IMR-90 (cell line): ENCODE results near the gene DPP6. TPM values are rescaled to one million over a fixed set of nuclear protein-coding genes. Genes with fewer than 3 reads are reported as not detected.

ENCODE experiments used
- ATAC-seq: fragments of 200-7000 bp; cut with Tn5 transposase; 2 replicates; pipeline ENCODE4 v1.9.1; 2020; ENCODE audit warnings: low read depth, mild to moderate bottlenecking, moderate library complexity
- BruUV-seq: library from RNA; stranded (reverse); fragments of 400-500 nt; replicated peaks from 2 replicates; lab custom pipeline; 2021; lab: Mats Ljungman, UMichigan
- CTCF ChIA-PET: fragments of 300-600 bp; formaldehyde crosslinking; extraction: SDS; loops from one replicate; lab custom pipeline; 2021; ENCODE audit warnings: antibody characterized with exemption; lab: Yijun Ruan, JAX
- POLR2A ChIA-PET: fragments of 300-600 bp; sonication (Branson Sonifier 250); formaldehyde crosslinking; loops from one replicate; lab custom pipeline; 2022; ENCODE audit warnings: antibody characterized with exemption; ENCODE audit not compliant: unreplicated experiment; lab: Charles Lee
- DNase-seq: peaks from one replicate; pipeline ENCODE4 v3.0.0; 2013
- H2AFZ ChIP-seq: replicated peaks from 2 replicates; pipeline ENCODE3; 2013; ENCODE audit warnings: low read length, mild to moderate bottlenecking; ENCODE audit not compliant: poor library complexity
- H2AK5ac ChIP-seq: 2 replicates; pipeline ENCODE4 v1.6.1; 2013; ENCODE audit warnings: low read depth, low read length, inconsistent platforms
- H2AK9ac ChIP-seq: replicated peaks from 2 replicates; pipeline ENCODE3; 2013; ENCODE audit warnings: mild to moderate bottlenecking, low read depth, low read length, moderate library complexity; ENCODE audit not compliant: poor library complexity
- H2BK120ac ChIP-seq: 2 replicates; pipeline ENCODE4 v1.6.1; 2013; ENCODE audit warnings: low read depth, low read length, inconsistent platforms
- H2BK15ac ChIP-seq: 3 replicates; pipeline ENCODE4 v1.6.1; 2013; ENCODE audit warnings: low read depth, low read length, inconsistent platforms
- H2BK20ac ChIP-seq: 2 replicates; pipeline ENCODE4 v1.6.1; 2013; ENCODE audit warnings: low read depth, mild to moderate bottlenecking, inconsistent platforms, low read length, moderate library complexity
- H2BK5ac ChIP-seq: 2 replicates; pipeline ENCODE4 v1.6.1; 2013; ENCODE audit warnings: mild to moderate bottlenecking, low read depth, low read length, inconsistent platforms; ENCODE audit not compliant: poor library complexity, severe bottlenecking
- H3K14ac ChIP-seq: replicated peaks from 2 replicates; pipeline ENCODE4 v1.6.1; 2013; ENCODE audit warnings: low read depth, low read length, inconsistent platforms
- H3K18ac ChIP-seq: 2 replicates; pipeline ENCODE4 v1.6.1; 2013; ENCODE audit warnings: low read depth, low read length, control low read depth
- H3K23ac ChIP-seq: 2 replicates; pipeline ENCODE4 v1.6.1; 2013; ENCODE audit warnings: low read depth, low read length, inconsistent platforms
- H3K27ac ChIP-seq: 2 replicates; pipeline ENCODE4 v1.5.1; 2013; ENCODE audit warnings: mild to moderate bottlenecking, control low read depth, low read length; ENCODE audit not compliant: insufficient read depth
- H3K27me3 ChIP-seq: 2 replicates; pipeline ENCODE4 v1.6.1; 2013; ENCODE audit warnings: low read length; ENCODE audit not compliant: control insufficient read depth, insufficient read depth
- H3K36me3 ChIP-seq: 2 replicates; pipeline ENCODE4 v1.6.1; 2013; ENCODE audit warnings: low read length, mixed read lengths; ENCODE audit not compliant: control insufficient read depth, insufficient read depth
- H3K4ac ChIP-seq: 2 replicates; pipeline ENCODE4 v1.6.1; 2013; ENCODE audit warnings: low read depth, low read length, inconsistent platforms
- H3K4me1 ChIP-seq: 2 replicates; pipeline ENCODE4 v1.6.1; 2013; ENCODE audit warnings: low read length, mixed read lengths; ENCODE audit not compliant: control insufficient read depth, insufficient read depth
- H3K4me2 ChIP-seq: 2 replicates; pipeline ENCODE4 v1.6.1; 2013; ENCODE audit warnings: low read depth, mild to moderate bottlenecking, control low read depth, low read length, moderate library complexity
- H3K4me3 ChIP-seq: 2 replicates; pipeline ENCODE4 v1.5.1; 2013; ENCODE audit warnings: low read depth, mild to moderate bottlenecking, control low read depth, low read length, moderate library complexity; ENCODE audit not compliant: insufficient read depth
- H3K56ac ChIP-seq: 2 replicates; pipeline ENCODE4 v1.6.1; 2013; ENCODE audit warnings: low read length, inconsistent platforms; ENCODE audit not compliant: insufficient read depth; ENCODE audit errors: extremely low read depth
- H3K79me1 ChIP-seq, 2 experiments: 2 replicates each; pipeline ENCODE4 v1.6.1; 2013; ENCODE audit warnings: low read length in 2 of 2, inconsistent platforms in 1 of 2, low read depth in 1 of 2
- H3K9ac ChIP-seq: 2 replicates; pipeline ENCODE4 v1.6.1; 2013; ENCODE audit warnings: low read depth, low read length, control low read depth
- H3K9me1 ChIP-seq: 2 replicates; pipeline ENCODE4 v1.6.1; 2013; ENCODE audit warnings: low read length, inconsistent platforms; ENCODE audit not compliant: insufficient read depth
- H3K9me3 ChIP-seq: 2 replicates; pipeline ENCODE4 v1.6.1; 2013; ENCODE audit warnings: low read length; ENCODE audit not compliant: control insufficient read depth, insufficient read depth
- H4K20me1 ChIP-seq: 2 replicates; pipeline ENCODE4 v1.6.1; 2013; ENCODE audit warnings: low read length, inconsistent platforms; ENCODE audit not compliant: insufficient read depth
- H4K5ac ChIP-seq: 2 replicates; pipeline ENCODE4 v1.6.1; 2013; ENCODE audit warnings: mild to moderate bottlenecking, low read depth, low read length, control low read depth
- H4K8ac ChIP-seq, 2 experiments: 2 replicates each; pipeline ENCODE4 v1.6.1; 2013; ENCODE audit warnings: low read depth in 2 of 2, low read length in 2 of 2, control low read depth in 1 of 2, inconsistent platforms in 1 of 2
- H4K91ac ChIP-seq: 2 replicates; pipeline ENCODE4 v1.6.1; 2013; ENCODE audit warnings: low read depth, low read length, inconsistent platforms; ENCODE audit not compliant: insufficient read depth
- MAZ ChIP-seq: IDR thresholded peaks from 2 replicates; pipeline ENCODE4 v1.6.1; 2012; ENCODE audit warnings: low read depth, mild to moderate bottlenecking, low read length, improper control_type of control experiment, moderate library complexity, borderline replicate concordance
- MXI1 ChIP-seq: IDR thresholded peaks from 2 replicates; pipeline ENCODE4 v1.6.1; 2012; ENCODE audit warnings: low read depth, mild to moderate bottlenecking, low read length, moderate library complexity, borderline replicate concordance
- NFE2L2 ChIP-seq: fragments of 150-350 bp; IDR thresholded peaks from 2 replicates; pipeline ENCODE4 v1.6.1; 2016; ENCODE audit warnings: low read depth, mild to moderate bottlenecking, low read length
- RFX5 ChIP-seq: IDR thresholded peaks from 2 replicates; pipeline ENCODE4 v1.8.0; 2012; ENCODE audit warnings: low read depth, mild to moderate bottlenecking, low read length, moderate library complexity
- WGBS, 2 experiments: methylation state at CpG; one replicate each; pipeline versions ENCODE4 v1.1.5 to v1.1.7; 2013; ENCODE audit warnings: missing lambda C conversion rate in 2 of 2; ENCODE audit not compliant: insufficient read length in 1 of 2; ENCODE audit errors: extremely low coverage in 2 of 2; 5-methylcytosine and 5-hydroxymethylcytosine counted together
- dilution Hi-C: fragments of 300-500 bp; cut with HindIII; formaldehyde crosslinking; loops from one replicate; pipeline ENCODE4 v1.14.3; 2018; ENCODE audit warnings: low sequenced_read_pairs; ENCODE audit not compliant: unreplicated experiment
- in situ Hi-C: fragments of 300-500 bp; cut with MboI; formaldehyde crosslinking; loops from 3 replicates; pipeline ENCODE4 v1.14.3; 2019; ENCODE audit warnings: low sequenced_read_pairs, inconsistent platforms, mixed read lengths
- intact Hi-C: fragments of 100-400 bp; cut with micrococcal nuclease; formaldehyde crosslinking; loops from 2 replicates; pipeline ENCODE4 v1.10.0; 2022
- polyA plus RNA-seq, 3 experiments: library from polyadenylated mRNA; depleted of rRNA; stranded (reverse); fragments of >200 nt; gene quantifications; 2 replicates each; pipeline ENCODE4 v1.2.3, GENCODE V29; 2012; ENCODE audit warnings: low replicate concordance in 1 of 3
- total RNA-seq: library from RNA; depleted of rRNA; stranded (reverse); fragments of >200 nt; gene quantifications from 2 replicates; pipeline ENCODE4 v1.2.3, GENCODE V29; 2012
- TF ChIP-seq, protein P1 (sequence below): fragments of 150-350 bp; IDR thresholded peaks from 2 replicates; pipeline ENCODE4 v1.6.1; 2016; ENCODE audit warnings: low read depth, mild to moderate bottlenecking, low read length, moderate library complexity, borderline replicate concordance

Gene DPP6
- total and polyA plus RNA-seq, 2 of the 4 experiments (the other 2 are of a cell fraction), result not detected

DNA sequence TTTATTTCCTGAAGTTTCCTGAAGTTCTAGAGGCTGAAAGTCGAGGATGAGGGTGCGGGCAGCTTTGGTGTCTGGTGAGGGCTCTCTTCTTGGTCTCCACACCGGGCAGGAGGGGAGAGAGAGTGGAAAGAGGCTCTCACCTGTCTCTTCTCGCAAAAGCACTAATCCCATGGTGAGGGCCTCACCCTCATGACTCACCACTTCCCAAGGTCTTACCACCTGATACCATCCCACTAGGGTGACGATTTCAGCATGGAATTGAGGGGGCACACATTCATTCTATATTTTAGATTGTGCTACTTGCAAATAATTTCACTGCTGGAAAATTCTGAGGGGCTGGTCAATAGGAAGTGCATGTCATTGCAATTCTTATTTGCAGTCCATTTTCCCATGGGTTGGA lies 292.9 kb downstream of the DPP6 start:
- H3K9me1 ChIP-seq, result no peaks in the 10 kb centered on the region
- H2BK5ac ChIP-seq, result no peak overlapping the region
- H3K4me2 ChIP-seq, result no peak overlapping the region
- no peak overlapping the region for H3K4ac ChIP-seq
- WGBS, 2 experiments, result no CpG with 5 or more reads among the region's 5 CpGs
- H3K9me3 ChIP-seq, result peaks cover 26% of the 10 kb centered on the region
- no peak overlapping the region for H4K91ac ChIP-seq
- no peak overlapping the region for H3K56ac ChIP-seq
- H2BK15ac ChIP-seq, result no peak overlapping the region
- in situ Hi-C loops, result no loop called here
- H3K4me1 ChIP-seq, result no peaks in the 10 kb centered on the region
- DNase-seq, result no peak
- no peaks in the 10 kb centered on the region for H4K20me1 ChIP-seq
- no peaks in the 10 kb centered on the region for H3K27me3 ChIP-seq
- no peak overlapping the region for H2BK20ac ChIP-seq
- no peak overlapping the region for H2AK5ac ChIP-seq
- H3K14ac ChIP-seq, result no peak overlapping the region
- ChIA-PET POLR2A (no interaction called here), CTCF (no interaction called here)
- H4K5ac ChIP-seq, result no peak overlapping the region
- no peak for ATAC-seq
- no peak overlapping the region for H2AFZ ChIP-seq
- H3K4me3 ChIP-seq, result no peak overlapping the region
- BruUV-seq, result no TSS peak
- H3K23ac ChIP-seq, result no peak overlapping the region
- H3K18ac ChIP-seq, result no peak overlapping the region
- H3K79me1 ChIP-seq, result no peaks in the 10 kb centered on the region
- dilution Hi-C loops, result no loop called here
- H2AK9ac ChIP-seq, result no peak overlapping the region
- H4K8ac ChIP-seq, result no peak overlapping the region
- no peak overlapping the region for H3K27ac ChIP-seq
- no peaks in the 10 kb centered on the region for H3K36me3 ChIP-seq
- intact Hi-C loops, result no loop called here
- no peak overlapping the region for H2BK120ac ChIP-seq
- no peak overlapping the region for H3K9ac ChIP-seq
- TF ChIP-seq, protein P1, sequence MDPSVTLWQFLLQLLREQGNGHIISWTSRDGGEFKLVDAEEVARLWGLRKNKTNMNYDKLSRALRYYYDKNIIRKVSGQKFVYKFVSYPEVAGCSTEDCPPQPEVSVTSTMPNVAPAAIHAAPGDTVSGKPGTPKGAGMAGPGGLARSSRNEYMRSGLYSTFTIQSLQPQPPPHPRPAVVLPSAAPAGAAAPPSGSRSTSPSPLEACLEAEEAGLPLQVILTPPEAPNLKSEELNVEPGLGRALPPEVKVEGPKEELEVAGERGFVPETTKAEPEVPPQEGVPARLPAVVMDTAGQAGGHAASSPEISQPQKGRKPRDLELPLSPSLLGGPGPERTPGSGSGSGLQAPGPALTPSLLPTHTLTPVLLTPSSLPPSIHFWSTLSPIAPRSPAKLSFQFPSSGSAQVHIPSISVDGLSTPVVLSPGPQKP, result no peak
- no peak for TF ChIP-seq RFX5
- TF ChIP-seq NFE2L2, result no peak
- no peak for TF ChIP-seq MAZ
- no peak for TF ChIP-seq MXI1
